Activated naive CD8-positive, alpha-beta T cell treated with anti-CD3 and anti-CD28 coated beads, Interleukin-2, amount 50 U/mL, for 24 hours (primary cell): Measurements from ENCODE around the gene MIOS.

ENCODE experiments used
- ATAC-seq: fragments of 150-1000 bp; cut with Tn5 transposase; one replicate; pipeline ENCODE4 v1.10.0; 2021
- DNase-seq: peaks from one replicate; pipeline ENCODE4 v3.0.0; 2021
- H3K27ac Mint-ChIP-seq: one replicate; pipeline ENCODE4 v1.8.0; 2021; ENCODE audit warnings: mild to moderate bottlenecking, mixed read lengths
- H3K27me3 Mint-ChIP-seq: one replicate; pipeline ENCODE4 v1.8.0; 2021; ENCODE audit warnings: mixed read lengths
- H3K36me3 Mint-ChIP-seq: one replicate; pipeline ENCODE4 v1.8.0; 2021; ENCODE audit warnings: low read depth, mixed read lengths
- H3K4me1 Mint-ChIP-seq: one replicate; pipeline ENCODE4 v1.8.0; 2021; ENCODE audit warnings: mixed read lengths
- H3K4me3 Mint-ChIP-seq: one replicate; pipeline ENCODE4 v1.8.0; 2021; ENCODE audit warnings: mild to moderate bottlenecking, moderate library complexity, mixed read lengths
- H3K9me3 Mint-ChIP-seq: one replicate; pipeline ENCODE4 v1.8.0; 2021; ENCODE audit warnings: mixed read lengths

The MIOS gene

GRCh38 chr7:7566651-7567611 lies at the start of gene MIOS:
MIOS (plus strand) TSS chr7:7566884; CDS start chr7:7572476, 5,592 bp downstream.
- ATAC-seq (peak; percentile 85), DNase-seq (peak; percentile 85)
- peaks cover 25% of the 10 kb centered on the region for H3K36me3 Mint-ChIP-seq
- no peaks in the 10 kb centered on the region for H3K9me3 Mint-ChIP-seq
- peaks cover 33% of the 10 kb centered on the region for H3K4me1 Mint-ChIP-seq
- no peaks in the 10 kb centered on the region for H3K27me3 Mint-ChIP-seq
- H3K4me3 Mint-ChIP-seq, result peak within 1 kb of the TSS; percentile 89
- peak within 1 kb of the TSS; percentile 75 for H3K27ac Mint-ChIP-seq

GRCh38 chr7:7517754-7518153 lies 48.9 kb upstream of the MIOS start:
- H3K4me1 Mint-ChIP-seq, result no peaks in the 10 kb centered on the region
- no peak overlapping the region for H3K27ac Mint-ChIP-seq
- H3K27me3 Mint-ChIP-seq, result no peaks in the 10 kb centered on the region
- ATAC-seq (no peak), DNase-seq (no peak)
- no peak overlapping the region for H3K4me3 Mint-ChIP-seq
- no peaks in the 10 kb centered on the region for H3K36me3 Mint-ChIP-seq
- H3K9me3 Mint-ChIP-seq, result no peaks in the 10 kb centered on the region

GRCh38 chr7:7519056-7519455 lies 47.6 kb upstream of the MIOS start:
- no peaks in the 10 kb centered on the region for H3K4me1 Mint-ChIP-seq
- no peaks in the 10 kb centered on the region for H3K9me3 Mint-ChIP-seq
- H3K27ac Mint-ChIP-seq, result no peak overlapping the region
- H3K4me3 Mint-ChIP-seq, result no peak overlapping the region
- ATAC-seq (no peak), DNase-seq (no peak)
- no peaks in the 10 kb centered on the region for H3K27me3 Mint-ChIP-seq
- H3K36me3 Mint-ChIP-seq, result no peaks in the 10 kb centered on the region

GRCh38 chr7:7519528-7519927 lies 47.2 kb upstream of the MIOS start:
- Mint-ChIP-seq H3K27ac (no peak overlapping the region), H3K36me3 (no peaks in the 10 kb centered on the region), H3K4me3 (no peak overlapping the region)

GRCh38 chr7:7521259-7521658 lies 45.4 kb upstream of the MIOS start:
- ATAC-seq, result no peak
- no peaks in the 10 kb centered on the region for H3K9me3 Mint-ChIP-seq
- H3K27ac Mint-ChIP-seq, result no peak overlapping the region
- H3K27me3 Mint-ChIP-seq, result no peaks in the 10 kb centered on the region
- H3K4me1 Mint-ChIP-seq, result no peaks in the 10 kb centered on the region
- DNase-seq, result no peak
- no peak overlapping the region for H3K4me3 Mint-ChIP-seq
- no peaks in the 10 kb centered on the region for H3K36me3 Mint-ChIP-seq

More at GRCh38 chr7:7519528-7519927, 47.2 kb upstream of the MIOS start:
- ATAC-seq, result no peak
- Mint-ChIP-seq H3K4me1 (no peaks in the 10 kb centered on the region), H3K9me3 (no peaks in the 10 kb centered on the region), H3K27me3 (no peaks in the 10 kb centered on the region)
- DNase-seq, result no peak

- no peak overlapping the region for H3K27ac Mint-ChIP-seq
- DNase-seq, result no peak
- H3K27me3 Mint-ChIP-seq, result no peaks in the 10 kb centered on the region
- no peaks in the 10 kb centered on the region for H3K9me3 Mint-ChIP-seq
- no peaks in the 10 kb centered on the region for H3K4me1 Mint-ChIP-seq
- no peaks in the 10 kb centered on the region for H3K36me3 Mint-ChIP-seq
- no peak overlapping the region for H3K4me3 Mint-ChIP-seq
- ATAC-seq, result no peak
Observed at GRCh38 chr7:7522421-7522820, 44.3 kb upstream of the MIOS start.

- no peak overlapping the region for H3K27ac Mint-ChIP-seq
- no peak overlapping the region for H3K4me3 Mint-ChIP-seq
- no peaks in the 10 kb centered on the region for H3K9me3 Mint-ChIP-seq
- no peaks in the 10 kb centered on the region for H3K4me1 Mint-ChIP-seq
- H3K36me3 Mint-ChIP-seq, result no peaks in the 10 kb centered on the region
- ATAC-seq (no peak), DNase-seq (no peak)
- no peaks in the 10 kb centered on the region for H3K27me3 Mint-ChIP-seq
Observed at GRCh38 chr7:7524121-7524520, 42.6 kb upstream of the MIOS start.

GRCh38 chr7:7526006-7526405 lies 40.7 kb upstream of the MIOS start:
- Mint-ChIP-seq H3K27me3 (no peaks in the 10 kb centered on the region), H3K4me1 (no peaks in the 10 kb centered on the region), H3K9me3 (no peaks in the 10 kb centered on the region), H3K36me3 (no peaks in the 10 kb centered on the region), H3K4me3 (no peak overlapping the region), H3K27ac (no peak overlapping the region)
- DNase-seq, result no peak
- ATAC-seq, result no peak

- Mint-ChIP-seq H3K9me3 (no peaks in the 10 kb centered on the region), H3K27ac (no peak overlapping the region), H3K27me3 (no peaks in the 10 kb centered on the region), H3K4me1 (no peaks in the 10 kb centered on the region), H3K4me3 (no peak overlapping the region), H3K36me3 (no peaks in the 10 kb centered on the region)
- ATAC-seq (no peak), DNase-seq (no peak)
Observed at GRCh38 chr7:7527047-7527446, 39.6 kb upstream of the MIOS start.

GRCh38 chr7:7529328-7529727 lies 37.4 kb upstream of the MIOS start:
- Mint-ChIP-seq H3K27me3 (no peaks in the 10 kb centered on the region), H3K9me3 (no peaks in the 10 kb centered on the region), H3K27ac (no peak overlapping the region), H3K36me3 (no peaks in the 10 kb centered on the region), H3K4me1 (no peaks in the 10 kb centered on the region), H3K4me3 (no peak overlapping the region)
- DNase-seq (no peak), ATAC-seq (no peak)

GRCh38 chr7:7533831-7534430 lies 32.8 kb upstream of the MIOS start:
- DNase-seq, result no peak
- Mint-ChIP-seq H3K4me1 (no peaks in the 10 kb centered on the region), H3K4me3 (no peak overlapping the region), H3K9me3 (no peaks in the 10 kb centered on the region), H3K27ac (no peak overlapping the region), H3K36me3 (no peaks in the 10 kb centered on the region), H3K27me3 (no peaks in the 10 kb centered on the region)
- ATAC-seq, result no peak

- Mint-ChIP-seq H3K27me3 (no peaks in the 10 kb centered on the region), H3K4me3 (no peak within 1 kb of the TSS), H3K9me3 (no peaks in the 10 kb centered on the region), H3K4me1 (no peaks in the 10 kb centered on the region), H3K36me3 (no peaks in the 10 kb centered on the region), H3K27ac (no peak within 1 kb of the TSS)
- no peak for DNase-seq
- no peak for ATAC-seq
Observed at GRCh38 chr7:7535691-7536090, 31.0 kb upstream of the MIOS start, which contains the start of gene COL28A1. COL28A1 (minus strand) TSS chr7:7535873; CDS start chr7:7532875, 2,998 bp downstream.

- ATAC-seq (no peak), DNase-seq (no peak)
- no peaks in the 10 kb centered on the region for H3K27me3 Mint-ChIP-seq
- no peaks in the 10 kb centered on the region for H3K9me3 Mint-ChIP-seq
- H3K27ac Mint-ChIP-seq, result no peak overlapping the region
- H3K36me3 Mint-ChIP-seq, result no peaks in the 10 kb centered on the region
- no peaks in the 10 kb centered on the region for H3K4me1 Mint-ChIP-seq
- no peak overlapping the region for H3K4me3 Mint-ChIP-seq
Observed at GRCh38 chr7:7536396-7537019, 30.2 kb upstream of the MIOS start.

GRCh38 chr7:7537711-7538110 lies 29.0 kb upstream of the MIOS start:
- DNase-seq (no peak), ATAC-seq (no peak)
- no peak overlapping the region for H3K27ac Mint-ChIP-seq
- H3K27me3 Mint-ChIP-seq, result no peaks in the 10 kb centered on the region
- H3K36me3 Mint-ChIP-seq, result no peaks in the 10 kb centered on the region
- H3K4me3 Mint-ChIP-seq, result no peak overlapping the region
- H3K4me1 Mint-ChIP-seq, result no peaks in the 10 kb centered on the region
- H3K9me3 Mint-ChIP-seq, result no peaks in the 10 kb centered on the region

- no peak for ATAC-seq
- Mint-ChIP-seq H3K27me3 (no peaks in the 10 kb centered on the region), H3K4me1 (no peaks in the 10 kb centered on the region), H3K9me3 (no peaks in the 10 kb centered on the region), H3K27ac (no peak overlapping the region), H3K4me3 (no peak overlapping the region), H3K36me3 (no peaks in the 10 kb centered on the region)
- DNase-seq, result no peak
Observed at GRCh38 chr7:7539152-7539551, 27.5 kb upstream of the MIOS start.
